Measurements from ENCODE around the gene RABGAP1. TPM values are rescaled to one million over a fixed set of nuclear protein-coding genes. Genes with fewer than 3 reads are reported as not detected.

Gene RABGAP1
- total RNA-seq, 1 donor from 2014 or later = 60.2 TPM

DNA sequence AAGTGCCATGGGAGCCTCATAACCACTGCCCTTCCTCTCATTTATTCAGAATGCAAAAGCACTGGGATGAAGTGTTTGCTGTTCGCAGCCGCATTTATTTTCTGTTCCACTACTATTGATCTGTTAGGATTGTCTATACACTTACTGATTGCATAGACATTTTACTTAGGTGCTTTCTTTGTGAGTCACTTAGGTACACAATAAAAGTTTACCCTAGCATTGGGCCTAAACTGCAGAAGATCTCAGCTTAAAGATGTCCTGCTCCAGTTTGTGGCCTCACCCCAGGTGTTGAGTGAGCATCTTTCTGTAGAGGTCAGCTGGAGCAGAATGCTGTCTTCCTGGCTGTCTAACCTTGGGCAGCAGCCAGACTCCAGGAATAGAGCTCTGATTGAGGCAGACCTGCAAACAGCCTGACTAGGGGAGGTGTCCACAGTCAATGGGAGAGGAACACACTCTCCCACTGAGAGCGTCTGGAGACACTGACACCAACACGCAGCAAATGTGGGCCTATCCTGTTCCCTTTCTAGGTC is 146.6 kb downstream of the RABGAP1 start:
- intact Hi-C loops (cut with DNase I) = no loop called here
- Histone ChIP-seq H3K4me1 (no peaks in the 10 kb centered on the region), H3K9me3 (no peaks in the 10 kb centered on the region), H3K27ac (no peak overlapping the region), H3K36me3 (peaks cover 0 to 36% of the 10 kb centered on the region in 2 donors), H3K27me3 (no peaks in the 10 kb centered on the region), H3K4me3 (no peak overlapping the region)
- DNase-seq (ENCODE audit: extremely low spot score in 2 of 2) = no peak
- no peak for TF ChIP-seq POLR2A (IDR thresholded peaks at IDR 0.05)
- TF ChIP-seq POLR2AphosphoS5 (IDR thresholded peaks at IDR 0.05; ENCODE audit: insufficient read depth in 1 of 2, low read depth in 1 of 2) = no peak
- TF ChIP-seq, protein P1, sequence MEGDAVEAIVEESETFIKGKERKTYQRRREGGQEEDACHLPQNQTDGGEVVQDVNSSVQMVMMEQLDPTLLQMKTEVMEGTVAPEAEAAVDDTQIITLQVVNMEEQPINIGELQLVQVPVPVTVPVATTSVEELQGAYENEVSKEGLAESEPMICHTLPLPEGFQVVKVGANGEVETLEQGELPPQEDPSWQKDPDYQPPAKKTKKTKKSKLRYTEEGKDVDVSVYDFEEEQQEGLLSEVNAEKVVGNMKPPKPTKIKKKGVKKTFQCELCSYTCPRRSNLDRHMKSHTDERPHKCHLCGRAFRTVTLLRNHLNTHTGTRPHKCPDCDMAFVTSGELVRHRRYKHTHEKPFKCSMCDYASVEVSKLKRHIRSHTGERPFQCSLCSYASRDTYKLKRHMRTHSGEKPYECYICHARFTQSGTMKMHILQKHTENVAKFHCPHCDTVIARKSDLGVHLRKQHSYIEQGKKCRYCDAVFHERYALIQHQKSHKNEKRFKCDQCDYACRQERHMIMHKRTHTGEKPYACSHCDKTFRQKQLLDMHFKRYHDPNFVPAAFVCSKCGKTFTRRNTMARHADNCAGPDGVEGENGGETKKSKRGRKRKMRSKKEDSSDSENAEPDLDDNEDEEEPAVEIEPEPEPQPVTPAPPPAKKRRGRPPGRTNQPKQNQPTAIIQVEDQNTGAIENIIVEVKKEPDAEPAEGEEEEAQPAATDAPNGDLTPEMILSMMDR (IDR thresholded peaks at IDR 0.05) = no peak

DNA sequence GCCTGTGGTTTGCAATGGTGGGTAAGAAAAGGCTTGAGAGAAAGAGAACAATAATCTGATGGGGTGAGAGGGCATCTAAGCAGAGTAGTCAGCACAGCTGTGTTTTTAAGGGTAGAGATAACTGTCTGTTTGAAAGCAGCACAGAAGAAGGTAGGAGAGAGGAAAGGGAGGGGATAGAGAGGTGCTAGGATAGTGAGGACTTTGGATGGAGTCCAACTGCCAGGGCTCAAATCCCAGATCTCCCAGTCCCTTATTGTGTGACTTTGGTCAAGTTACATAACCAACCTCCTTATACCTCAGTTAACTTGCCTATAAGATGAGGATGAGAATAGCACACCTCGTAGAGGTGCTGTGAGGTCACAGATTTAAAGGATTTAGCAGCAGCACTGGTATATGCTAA is 148.2 kb downstream of the RABGAP1 start:
- H3K27ac ChIP-seq = no peak overlapping the region
- no peak overlapping the region for H3K4me3 ChIP-seq
- H3K36me3 ChIP-seq = peaks cover 0 to 36% of the 10 kb centered on the region in 2 donors
- no peak for DNase-seq (ENCODE audit: extremely low spot score in 2 of 2)
- no peaks in the 10 kb centered on the region for H3K27me3 ChIP-seq
- no peaks in the 10 kb centered on the region for H3K9me3 ChIP-seq
- intact Hi-C loops (cut with DNase I) = no loop called here
- no peaks in the 10 kb centered on the region for H3K4me1 ChIP-seq
- TF ChIP-seq, protein P1 (IDR thresholded peaks at IDR 0.05) = no peak
- TF ChIP-seq POLR2A (IDR thresholded peaks at IDR 0.05) (no peak), POLR2AphosphoS5 (IDR thresholded peaks at IDR 0.05; ENCODE audit: insufficient read depth in 1 of 2, low read depth in 1 of 2) (no peak)

GRCh38 chr9:123089790-123090189 is 149.0 kb downstream of the RABGAP1 start:
- intact Hi-C loops (cut with DNase I) = no loop called here
- TF ChIP-seq POLR2AphosphoS5 (IDR thresholded peaks at IDR 0.05; ENCODE audit: insufficient read depth in 1 of 2, low read depth in 1 of 2) (no peak), POLR2A (IDR thresholded peaks at IDR 0.05) (no peak)
- TF ChIP-seq, protein P1 (IDR thresholded peaks at IDR 0.05) = no peak
- Histone ChIP-seq H3K36me3 (peaks cover 0 to 30% of the 10 kb centered on the region in 2 donors), H3K9me3 (no peaks in the 10 kb centered on the region), H3K27me3 (no peaks in the 10 kb centered on the region), H3K4me1 (no peaks in the 10 kb centered on the region), H3K4me3 (no peak overlapping the region), H3K27ac (no peak overlapping the region)
- no peak for DNase-seq (ENCODE audit: extremely low spot score in 2 of 2)

- TF ChIP-seq POLR2AphosphoS5 (IDR thresholded peaks at IDR 0.05; ENCODE audit: insufficient read depth in 1 of 2, low read depth in 1 of 2) (no peak), POLR2A (IDR thresholded peaks at IDR 0.05) (no peak)
- TF ChIP-seq, protein P1 (IDR thresholded peaks at IDR 0.05) = no peak
- Histone ChIP-seq H3K27me3 (no peaks in the 10 kb centered on the region), H3K9me3 (no peaks in the 10 kb centered on the region), H3K27ac (no peak overlapping the region), H3K4me1 (no peaks in the 10 kb centered on the region), H3K36me3 (peaks cover 0 to 26% of the 10 kb centered on the region in 2 donors), H3K4me3 (no peak overlapping the region)
- no peak for DNase-seq (ENCODE audit: extremely low spot score in 2 of 2)
- intact Hi-C loops (cut with DNase I) = no loop called here
These were observed 149.5 kb downstream of the RABGAP1 start for GRCh38 chr9:123090198-123090896.

DNA sequence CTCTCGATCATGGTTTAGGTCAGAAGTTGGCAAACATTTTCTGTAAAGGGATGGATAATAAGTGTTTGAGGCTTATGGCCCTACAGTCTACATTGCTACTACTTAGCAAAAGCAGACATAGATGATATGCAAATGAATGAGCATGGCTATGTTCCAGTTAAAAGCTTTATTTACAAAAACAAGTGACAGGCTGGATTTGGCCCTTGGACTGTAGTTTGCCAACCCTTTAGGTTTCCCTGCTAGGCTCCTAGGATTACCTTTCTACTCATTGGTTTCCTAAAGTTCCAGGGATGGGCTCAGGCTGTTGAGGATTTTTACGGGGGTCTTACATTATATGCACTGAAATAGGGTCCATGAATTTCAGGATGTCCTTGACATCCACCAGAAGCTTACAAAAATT is 150.1 kb downstream of the RABGAP1 start:
- no peak for DNase-seq (ENCODE audit: extremely low spot score in 2 of 2)
- Histone ChIP-seq H3K9me3 (no peaks in the 10 kb centered on the region), H3K36me3 (peaks cover 0 to 28% of the 10 kb centered on the region in 2 donors), H3K4me3 (no peak overlapping the region), H3K4me1 (no peaks in the 10 kb centered on the region), H3K27me3 (no peaks in the 10 kb centered on the region), H3K27ac (no peak overlapping the region)
- no peak for TF ChIP-seq POLR2AphosphoS5 (IDR thresholded peaks at IDR 0.05; ENCODE audit: insufficient read depth in 1 of 2, low read depth in 1 of 2)
- TF ChIP-seq POLR2A (IDR thresholded peaks at IDR 0.05) = no peak
- TF ChIP-seq, protein P1 (IDR thresholded peaks at IDR 0.05) = no peak
- intact Hi-C loops (cut with DNase I) = no loop called here

All from vagina (tissue), 2 donors.